KMS-11 (cell line): Measurements from ENCODE around the gene VPS13A.

Experiments
- H2AFZ ChIP-seq: fragments of 200-600 bp; sonication (generic); 2 replicates; pipeline ENCODE4 v1.6.1; 2016; ENCODE audit warnings: antibody characterized with exemption, mixed run types, low read depth
- H3K27ac ChIP-seq: fragments of 200-600 bp; sonication (generic); 2 replicates; pipeline ENCODE4 v1.6.1; 2016; ENCODE audit warnings: mild to moderate bottlenecking, mixed run types
- H3K27me3 ChIP-seq: fragments of 200-600 bp; sonication (generic); 2 replicates; pipeline ENCODE4 v1.6.1; 2017; ENCODE audit warnings: mild to moderate bottlenecking, low read depth, mixed run types, moderate library complexity; ENCODE audit not compliant: insufficient read depth
- H3K36me3 ChIP-seq: fragments of 200-600 bp; sonication (generic); 2 replicates; pipeline ENCODE4 v1.6.1; 2017; ENCODE audit warnings: mild to moderate bottlenecking, mixed run types; ENCODE audit not compliant: insufficient read depth
- H3K4me1 ChIP-seq: fragments of 200-600 bp; sonication (generic); 2 replicates; pipeline ENCODE4 v1.6.1; 2016; ENCODE audit warnings: mild to moderate bottlenecking, low read depth, mixed run types; ENCODE audit not compliant: poor library complexity, severe bottlenecking
- H3K4me2 ChIP-seq: fragments of 200-600 bp; sonication (generic); 2 replicates; pipeline ENCODE4 v1.7.0; 2016; ENCODE audit warnings: mild to moderate bottlenecking, mixed run types
- H3K4me3 ChIP-seq: fragments of 200-600 bp; sonication (generic); IDR thresholded peaks from 2 replicates; pipeline ENCODE4 v1.6.1; 2017; ENCODE audit warnings: low read depth, low read length, mixed read lengths; ENCODE audit not compliant: insufficient read depth
- H3K79me2 ChIP-seq: fragments of 200-600 bp; sonication (generic); 2 replicates; pipeline ENCODE4 v1.6.1; 2016; ENCODE audit warnings: low read depth, mixed run types; ENCODE audit not compliant: insufficient read depth
- H3K9ac ChIP-seq: fragments of 200-600 bp; sonication (generic); 2 replicates; pipeline ENCODE4 v1.6.1; 2016; ENCODE audit warnings: mild to moderate bottlenecking, mixed run types
- H4K20me1 ChIP-seq: fragments of 200-600 bp; sonication (generic); 2 replicates; pipeline ENCODE4 v1.6.1; 2016; ENCODE audit warnings: mild to moderate bottlenecking, mixed run types; ENCODE audit not compliant: insufficient read depth
- TF ChIP-seq, protein P1 (sequence below): fragments of 200-600 bp; sonication (generic); conservative IDR thresholded peaks from 2 replicates; pipeline ENCODE4 v1.6.1; 2017; ENCODE audit warnings: low read depth, mild to moderate bottlenecking, antibody characterized with exemption, low read length, moderate library complexity, mixed read lengths

VPS13A gene

GRCh38 chr9:77464661-77465060 lies 287.3 kb downstream of the VPS13A start:
- TF ChIP-seq, protein P1, sequence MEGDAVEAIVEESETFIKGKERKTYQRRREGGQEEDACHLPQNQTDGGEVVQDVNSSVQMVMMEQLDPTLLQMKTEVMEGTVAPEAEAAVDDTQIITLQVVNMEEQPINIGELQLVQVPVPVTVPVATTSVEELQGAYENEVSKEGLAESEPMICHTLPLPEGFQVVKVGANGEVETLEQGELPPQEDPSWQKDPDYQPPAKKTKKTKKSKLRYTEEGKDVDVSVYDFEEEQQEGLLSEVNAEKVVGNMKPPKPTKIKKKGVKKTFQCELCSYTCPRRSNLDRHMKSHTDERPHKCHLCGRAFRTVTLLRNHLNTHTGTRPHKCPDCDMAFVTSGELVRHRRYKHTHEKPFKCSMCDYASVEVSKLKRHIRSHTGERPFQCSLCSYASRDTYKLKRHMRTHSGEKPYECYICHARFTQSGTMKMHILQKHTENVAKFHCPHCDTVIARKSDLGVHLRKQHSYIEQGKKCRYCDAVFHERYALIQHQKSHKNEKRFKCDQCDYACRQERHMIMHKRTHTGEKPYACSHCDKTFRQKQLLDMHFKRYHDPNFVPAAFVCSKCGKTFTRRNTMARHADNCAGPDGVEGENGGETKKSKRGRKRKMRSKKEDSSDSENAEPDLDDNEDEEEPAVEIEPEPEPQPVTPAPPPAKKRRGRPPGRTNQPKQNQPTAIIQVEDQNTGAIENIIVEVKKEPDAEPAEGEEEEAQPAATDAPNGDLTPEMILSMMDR: no peak
- no peaks in the 10 kb centered on the region for H4K20me1 ChIP-seq
- H3K36me3 ChIP-seq: no peaks in the 10 kb centered on the region
- H3K27ac ChIP-seq: no peak overlapping the region
- no peaks in the 10 kb centered on the region for H3K27me3 ChIP-seq
- no peaks in the 10 kb centered on the region for H3K79me2 ChIP-seq
- H3K4me2 ChIP-seq: no peak overlapping the region
- H2AFZ ChIP-seq: no peak overlapping the region
- H3K9ac ChIP-seq: no peak overlapping the region
- no peak overlapping the region for H3K4me3 ChIP-seq
- H3K4me1 ChIP-seq: no peaks in the 10 kb centered on the region

DNA sequence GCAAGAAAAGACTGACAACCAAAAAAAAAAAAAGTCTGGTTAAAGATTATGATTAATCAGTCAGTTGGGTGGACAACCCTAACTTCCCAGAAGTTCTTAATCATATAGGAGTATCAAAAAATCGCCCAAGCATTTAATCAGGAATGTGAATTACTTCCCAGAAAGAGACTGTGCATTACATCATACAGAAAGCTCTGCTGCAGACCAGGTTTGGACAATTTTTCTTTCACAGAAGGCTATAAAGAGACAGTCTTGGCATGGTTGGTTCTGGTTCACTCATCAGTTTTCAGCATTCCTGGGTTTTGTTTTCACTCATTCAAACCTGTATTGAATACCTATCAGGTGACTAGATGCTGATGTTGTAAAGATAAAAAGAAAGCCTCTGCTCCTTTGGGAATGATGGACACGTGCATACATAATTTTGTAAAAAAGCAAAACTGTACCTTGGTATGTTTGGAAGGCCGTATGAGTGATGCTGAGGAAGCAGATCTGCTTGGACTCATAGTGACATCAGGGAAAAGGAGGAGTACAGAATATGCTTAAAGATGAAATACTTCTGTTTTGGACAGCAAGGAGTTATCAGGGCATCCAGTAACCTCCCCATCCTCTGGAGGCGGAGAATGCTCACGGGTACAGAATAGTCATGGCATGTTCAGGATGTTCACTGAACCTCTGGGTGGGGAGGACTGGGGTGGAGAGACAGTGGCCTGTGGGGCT lies 292.3 kb downstream of the VPS13A start:
- no peaks in the 10 kb centered on the region for H3K79me2 ChIP-seq
- no peak overlapping the region for H3K9ac ChIP-seq
- H3K4me2 ChIP-seq: no peak overlapping the region

More for the DNA sequence above, 292.3 kb downstream of the VPS13A start:
- H3K36me3 ChIP-seq: no peaks in the 10 kb centered on the region
- H2AFZ ChIP-seq: no peak overlapping the region
- H3K4me1 ChIP-seq: no peaks in the 10 kb centered on the region
- no peaks in the 10 kb centered on the region for H4K20me1 ChIP-seq
- no peak overlapping the region for H3K27ac ChIP-seq
- no peak overlapping the region for H3K4me3 ChIP-seq
- no peaks in the 10 kb centered on the region for H3K27me3 ChIP-seq
- TF ChIP-seq, protein P1: no peak
